ENCODE results near the gene TIMM44. TPM values are rescaled to one million over a fixed set of nuclear protein-coding genes. Genes with fewer than 3 reads are reported as not detected.

The TIMM44 gene
- polyA plus RNA-seq, 3 donors, result 9.5 to 33.2 (median 10.4) TPM

DNA sequence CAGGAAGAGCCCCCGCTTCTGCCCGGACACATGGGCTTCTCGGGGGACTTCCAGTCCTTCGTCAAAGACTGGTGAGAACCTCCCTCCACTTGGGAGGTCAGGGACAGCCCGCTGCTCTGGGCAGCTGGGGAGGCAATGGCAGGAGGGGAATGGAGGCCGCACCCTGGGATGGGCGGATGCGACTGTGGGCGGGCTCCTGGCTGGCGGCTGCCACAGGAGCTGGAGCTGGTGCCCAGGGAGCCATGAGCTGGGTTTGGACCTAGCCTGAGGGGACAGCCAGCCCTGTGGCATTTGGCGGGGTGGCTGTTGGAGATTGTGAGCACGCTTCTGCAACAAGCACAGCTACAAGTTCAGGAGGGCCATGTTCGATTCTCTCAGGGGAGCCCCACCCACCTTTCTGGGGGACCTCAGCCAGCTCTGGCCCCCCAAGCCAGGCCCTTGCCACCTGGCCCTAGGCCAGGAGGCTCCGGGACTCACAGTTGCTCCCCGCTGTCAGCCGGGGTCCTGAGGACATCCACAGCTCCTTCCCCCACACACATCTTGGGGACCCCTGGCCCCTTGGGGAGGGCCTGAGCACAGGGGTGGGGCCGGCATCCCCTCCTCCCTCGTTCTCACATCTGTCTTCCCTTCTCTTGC is 31.8 kb downstream of the TIMM44 start:
- H3K4me3 Mint-ChIP-seq, result no peak overlapping the region
- intact Hi-C loops (cut with micrococcal nuclease), result no loop called here
- H3K9me3 Mint-ChIP-seq, result peaks cover 0 to 9% (median 5%) of the 10 kb centered on the region in 7 donors
- peaks cover 10% of the 10 kb centered on the region for H3K4me1 Mint-ChIP-seq
- TF ChIP-seq CTCF (IDR thresholded peaks at IDR 0.05), result no peak
- Histone ChIP-seq H3K36me3 (replicated peaks in 1 of 2; ENCODE audit: control insufficient read depth in 1 of 2, insufficient read depth in 2 of 2, low read length in 2 of 2) (peaks cover 36 to 48% of the 10 kb centered on the region in 2 donors), H3K9me3 (replicated peaks in 1 of 2; ENCODE audit: control insufficient read depth in 1 of 2, insufficient read depth in 1 of 2, low read length in 2 of 2) (peaks cover 0 to 11% of the 10 kb centered on the region in 2 donors), H4K20me1 (ENCODE audit: insufficient read depth, low read length) (peaks cover 70% of the 10 kb centered on the region), H2AFZ (ENCODE audit: insufficient read depth, low read depth, low read length, poor library complexity, severe bottlenecking) (no peak overlapping the region), H3K9ac (ENCODE audit: insufficient read depth, low read length, poor library complexity, severe bottlenecking) (no peak overlapping the region), H3K27me3 (ENCODE audit: control insufficient read depth in 2 of 2, insufficient read depth in 2 of 2, low read length in 2 of 2) (peaks cover 9 to 22% of the 10 kb centered on the region in 2 donors), H3K4me1 (ENCODE audit: control insufficient read depth in 1 of 2, insufficient read depth in 2 of 2, low read length in 2 of 2) (peaks cover 8 to 13% of the 10 kb centered on the region in 2 donors), H3K4me2 (replicated peaks; ENCODE audit: extremely low read depth, low read length, poor library complexity, severe bottlenecking) (no peak overlapping the region), H3K27ac (ENCODE audit: low read depth in 1 of 2, low read length in 2 of 2) (no peak overlapping the region), H3K4me3 (replicated peaks in 1 of 3; ENCODE audit: low read depth in 2 of 3, low read length in 3 of 3) (no peak overlapping the region), H3K79me2 (ENCODE audit: insufficient read depth, low read length) (peaks cover 13% of the 10 kb centered on the region)
- H3K27me3 Mint-ChIP-seq (ENCODE audit: low read depth in 3 of 3), result peaks cover 20 to 30% (median 25%) of the 10 kb centered on the region in 3 donors
- no peak for DNase-seq
- H3K27ac Mint-ChIP-seq, result peak overlapping the region in 1 of 7 donors; percentile 77
- peaks cover 29 to 49% of the 10 kb centered on the region in 2 donors for H3K36me3 Mint-ChIP-seq
- WGBS (ENCODE audit: insufficient coverage), result 94% methylated on average over 17 of the region's 18 CpGs

DNA sequence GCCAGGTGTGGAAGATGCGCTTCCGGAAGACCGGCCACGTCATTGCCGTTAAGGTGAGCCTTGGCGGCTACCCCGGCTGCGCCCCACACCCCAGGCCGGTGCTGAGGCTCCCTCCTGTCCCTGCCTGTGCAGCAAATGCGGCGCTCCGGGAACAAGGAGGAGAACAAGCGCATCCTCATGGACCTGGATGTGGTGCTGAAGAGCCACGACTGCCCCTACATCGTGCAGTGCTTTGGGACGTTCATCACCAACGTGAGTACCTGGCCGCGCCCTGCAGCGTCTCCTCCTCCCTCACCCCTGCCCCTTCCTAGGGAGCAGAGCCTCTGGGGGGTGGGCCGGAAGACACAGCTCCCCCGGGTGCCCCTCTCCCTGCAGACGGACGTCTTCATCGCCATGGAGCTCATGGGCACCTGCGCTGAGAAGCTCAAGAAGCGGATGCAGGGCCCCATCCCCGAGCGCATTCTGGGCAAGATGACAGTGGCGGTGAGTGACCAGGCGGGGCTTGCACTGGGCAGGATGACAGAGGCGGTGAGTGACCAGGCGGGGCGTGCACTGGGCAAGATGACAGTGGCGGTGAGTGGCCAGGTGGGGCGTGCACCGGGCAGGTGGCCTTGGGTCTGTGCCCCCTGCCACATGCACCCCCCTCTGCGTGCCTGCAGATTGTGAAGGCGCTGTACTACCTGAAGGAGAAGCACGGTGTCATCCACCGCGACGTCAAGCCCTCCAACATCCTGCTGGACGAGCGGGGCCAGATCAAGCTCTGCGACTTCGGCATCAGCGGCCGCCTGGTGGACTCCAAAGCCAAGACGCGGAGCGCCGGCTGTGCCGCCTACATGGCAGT is 32.9 kb downstream of the TIMM44 start:
- Histone ChIP-seq H3K4me1 (ENCODE audit: control insufficient read depth in 1 of 2, insufficient read depth in 2 of 2, low read length in 2 of 2) (peaks cover 0 to 2% of the 10 kb centered on the region in 2 donors), H3K27ac (ENCODE audit: low read depth in 1 of 2, low read length in 2 of 2) (no peak overlapping the region), H3K79me2 (ENCODE audit: insufficient read depth, low read length) (peaks cover 24% of the 10 kb centered on the region), H3K9ac (ENCODE audit: insufficient read depth, low read length, poor library complexity, severe bottlenecking) (no peak overlapping the region), H3K4me2 (replicated peaks; ENCODE audit: extremely low read depth, low read length, poor library complexity, severe bottlenecking) (no peak overlapping the region), H3K9me3 (replicated peaks in 1 of 2; ENCODE audit: control insufficient read depth in 1 of 2, insufficient read depth in 1 of 2, low read length in 2 of 2) (peaks cover 0 to 8% of the 10 kb centered on the region in 2 donors), H4K20me1 (ENCODE audit: insufficient read depth, low read length) (peaks cover 81% of the 10 kb centered on the region), H3K27me3 (ENCODE audit: control insufficient read depth in 2 of 2, insufficient read depth in 2 of 2, low read length in 2 of 2) (peaks cover 5 to 12% of the 10 kb centered on the region in 2 donors), H3K4me3 (replicated peaks in 1 of 3; ENCODE audit: low read depth in 2 of 3, low read length in 3 of 3) (no peak overlapping the region), H2AFZ (ENCODE audit: insufficient read depth, low read depth, low read length, poor library complexity, severe bottlenecking) (no peak overlapping the region), H3K36me3 (replicated peaks in 1 of 2; ENCODE audit: control insufficient read depth in 1 of 2, insufficient read depth in 2 of 2, low read length in 2 of 2) (peaks cover 45 to 54% of the 10 kb centered on the region in 2 donors)
- intact Hi-C loops (cut with micrococcal nuclease), result no loop called here
- 95% methylated on average over 47 of the region's 54 CpGs for WGBS (ENCODE audit: insufficient coverage)
- H3K9me3 Mint-ChIP-seq, result peaks cover 0 to 7% (median 3%) of the 10 kb centered on the region in 7 donors
- H3K4me3 Mint-ChIP-seq, result no peak overlapping the region
- DNase-seq, result no peak
- no peak for TF ChIP-seq CTCF (IDR thresholded peaks at IDR 0.05)
- H3K27me3 Mint-ChIP-seq (ENCODE audit: low read depth in 3 of 3), result peaks cover 14 to 20% (median 16%) of the 10 kb centered on the region in 3 donors
- H3K27ac Mint-ChIP-seq, result no peak overlapping the region
- H3K4me1 Mint-ChIP-seq, result peaks cover 7% of the 10 kb centered on the region
- peaks cover 32 to 60% of the 10 kb centered on the region in 2 donors for H3K36me3 Mint-ChIP-seq

Data from CD14-positive monocyte (primary cell).